GM21737 (cell line): ENCODE data around the gene DCC.

ENCODE experiments used
- ATAC-seq: cut with Tn5 transposase; IDR thresholded peaks from one replicate; pipeline ENCODE4 v1.9.1; 2021; ENCODE audit warnings: mild to moderate bottlenecking, moderate library complexity; ENCODE audit not compliant: unreplicated experiment

Gene DCC

DNA sequence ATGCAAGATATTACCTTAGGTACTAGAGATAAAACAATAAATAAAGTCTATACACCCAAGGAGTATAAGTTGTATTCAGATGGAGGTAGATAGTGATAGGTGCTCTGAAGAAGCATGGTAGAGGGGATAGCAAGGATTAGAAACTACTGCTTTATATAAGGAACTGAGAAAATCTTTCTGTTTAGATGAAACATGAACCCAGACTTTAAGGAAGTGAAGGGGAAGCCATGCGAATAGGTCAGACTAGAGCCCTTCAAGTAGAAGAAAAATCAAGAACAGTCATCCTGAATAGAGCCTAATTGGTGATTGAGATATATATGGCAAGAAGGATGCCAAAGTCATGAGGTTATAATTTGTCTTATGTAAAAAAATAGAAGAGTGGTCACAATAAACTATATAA, 984.4 kb downstream of the DCC start:
- ATAC-seq = no peak

DNA sequence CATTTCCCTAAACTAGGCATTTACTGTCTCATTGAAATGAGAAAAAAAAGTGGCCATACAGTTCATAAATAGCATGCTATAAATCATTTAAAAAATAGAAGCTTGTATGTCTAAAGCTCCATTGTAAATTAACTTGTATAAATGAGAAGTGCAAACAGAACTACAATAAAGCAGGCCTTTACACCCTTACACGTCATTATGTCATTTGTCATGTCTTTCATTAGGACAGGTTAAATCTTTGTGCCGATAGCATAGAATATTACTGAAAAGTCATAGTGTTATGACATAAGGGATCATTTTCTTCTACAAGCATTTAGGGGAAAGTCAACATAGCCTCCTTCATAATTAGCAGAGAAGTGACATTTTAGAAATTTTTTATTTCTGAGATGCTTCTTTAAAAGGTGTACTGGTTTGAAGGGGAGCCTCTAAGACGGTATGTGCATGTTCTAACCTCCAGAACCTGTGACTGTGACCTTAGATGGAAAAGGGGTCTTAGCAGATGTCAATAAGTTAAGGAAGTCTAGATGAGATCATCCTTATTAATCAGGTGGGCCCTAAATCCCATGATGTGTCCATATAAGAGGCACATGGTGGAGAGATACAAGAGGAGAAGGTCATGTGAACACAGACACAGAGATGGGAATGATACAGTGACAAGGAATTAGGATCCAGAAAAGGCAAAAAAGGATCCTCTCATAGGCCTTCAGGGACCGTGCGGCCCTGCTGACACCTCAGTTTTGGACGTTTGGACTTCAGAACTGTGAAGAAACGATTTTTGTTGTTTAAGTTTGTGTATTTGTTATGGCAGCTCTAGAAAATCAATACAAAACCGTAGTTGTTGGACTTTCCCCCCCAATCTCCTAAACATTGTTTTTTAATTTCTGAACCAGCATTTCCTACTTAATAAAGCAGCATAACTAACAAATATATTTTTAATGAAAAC, 1020.8 kb downstream of the DCC start:
- no peak for ATAC-seq

DNA sequence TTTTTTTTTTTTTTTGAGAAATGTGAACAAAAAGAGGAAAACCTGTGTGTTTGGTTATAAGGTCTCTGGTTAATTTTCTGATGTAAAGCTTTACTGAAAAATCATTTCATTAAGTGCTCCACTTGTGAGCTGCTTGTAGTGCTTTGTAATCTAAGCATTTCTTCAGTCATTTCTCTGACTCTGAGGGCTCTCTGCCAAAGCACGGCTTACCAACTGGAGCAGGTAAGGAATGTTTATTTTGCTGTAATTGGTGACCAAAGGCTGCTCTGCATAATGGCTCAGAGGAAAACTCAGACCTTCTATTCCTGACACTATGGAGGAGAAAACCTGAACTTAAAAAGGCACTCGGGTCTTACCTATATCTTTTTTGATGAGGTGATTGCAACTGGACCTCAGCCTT, 1035.6 kb downstream of the DCC start:
- ATAC-seq = no peak

DNA sequence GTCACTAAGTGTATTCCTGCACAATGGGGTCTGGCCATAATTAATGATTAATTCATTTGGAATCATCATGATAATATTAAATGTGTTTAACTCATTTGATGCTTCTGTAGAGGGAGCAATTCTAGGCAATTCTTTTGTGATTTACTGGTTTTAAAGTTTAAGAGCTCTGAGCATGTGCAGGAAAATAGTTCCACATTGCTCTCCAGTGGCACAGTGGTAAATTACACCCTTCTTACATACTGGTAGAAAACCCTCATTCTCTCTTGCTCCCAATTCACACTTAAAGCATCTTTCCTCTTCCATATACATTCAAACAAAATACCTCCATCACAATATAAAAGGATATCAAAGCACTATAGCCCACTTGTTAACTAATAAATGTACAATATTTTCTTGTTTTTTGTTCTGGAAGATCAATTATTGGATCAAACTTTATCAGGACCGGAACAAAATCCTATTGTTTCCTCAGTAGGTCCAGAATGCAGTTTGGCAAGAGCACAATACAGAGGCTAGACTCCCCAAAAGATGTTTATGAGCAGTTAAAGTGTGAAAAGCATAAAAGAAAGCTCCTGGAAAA, 1040.2 kb downstream of the DCC start:
- no peak for ATAC-seq

DNA sequence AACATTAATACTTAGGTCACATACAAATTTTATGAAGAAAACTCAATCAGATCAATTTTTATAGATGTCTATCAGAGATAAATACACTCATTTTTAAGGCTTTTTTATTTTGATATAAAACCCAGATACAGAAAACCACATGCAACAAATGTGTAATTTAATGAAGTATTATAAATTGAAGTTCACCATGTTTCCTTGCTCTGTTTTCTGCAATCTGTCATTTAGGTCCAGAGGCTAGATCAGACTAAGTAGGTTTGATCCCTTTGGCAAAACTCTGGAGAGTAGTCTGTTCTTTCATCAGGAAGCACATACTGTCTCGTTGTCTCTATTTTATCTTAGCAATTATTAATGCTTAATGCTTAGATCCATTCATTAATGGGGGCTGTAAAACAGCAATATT, 1042.9 kb downstream of the DCC start:
- no peak for ATAC-seq

DNA sequence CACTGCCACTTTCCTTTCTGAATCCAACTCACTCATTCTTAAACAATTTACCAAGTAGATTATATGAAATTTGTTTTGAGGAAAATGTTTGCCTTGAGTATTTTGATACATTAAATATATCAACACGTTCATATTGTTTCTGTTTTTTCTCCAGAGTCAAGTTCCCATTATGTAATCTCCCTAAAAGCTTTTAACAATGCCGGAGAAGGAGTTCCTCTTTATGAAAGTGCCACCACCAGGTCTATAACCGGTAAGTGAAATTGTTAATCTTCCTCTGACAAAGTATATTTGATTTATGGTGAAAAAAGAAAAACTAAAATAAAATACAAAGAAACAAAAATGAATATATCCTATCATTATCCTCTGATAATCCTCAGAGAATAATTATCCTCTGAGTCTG, 1045.9 kb downstream of the DCC start:
- no peak for ATAC-seq

DNA sequence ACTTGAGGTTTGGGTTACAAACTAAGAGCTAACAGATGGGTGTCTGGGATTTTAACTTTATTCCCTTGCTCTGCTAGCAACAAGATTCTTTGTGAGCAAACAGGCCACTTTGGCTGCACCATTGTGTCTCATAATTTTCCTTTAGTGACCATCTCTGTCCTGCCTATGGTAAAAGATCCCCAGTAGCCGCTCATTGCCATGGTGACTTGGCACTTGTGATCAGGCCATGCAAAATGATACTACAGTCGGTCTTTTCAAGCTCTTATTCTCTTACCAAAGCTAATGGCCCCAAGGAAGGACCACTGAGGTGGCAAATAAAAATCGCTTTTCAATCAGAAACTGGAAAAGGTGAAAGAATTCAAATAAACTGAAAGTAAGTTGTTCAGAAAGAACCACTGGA, 1047.6 kb downstream of the DCC start:
- no peak for ATAC-seq

DNA sequence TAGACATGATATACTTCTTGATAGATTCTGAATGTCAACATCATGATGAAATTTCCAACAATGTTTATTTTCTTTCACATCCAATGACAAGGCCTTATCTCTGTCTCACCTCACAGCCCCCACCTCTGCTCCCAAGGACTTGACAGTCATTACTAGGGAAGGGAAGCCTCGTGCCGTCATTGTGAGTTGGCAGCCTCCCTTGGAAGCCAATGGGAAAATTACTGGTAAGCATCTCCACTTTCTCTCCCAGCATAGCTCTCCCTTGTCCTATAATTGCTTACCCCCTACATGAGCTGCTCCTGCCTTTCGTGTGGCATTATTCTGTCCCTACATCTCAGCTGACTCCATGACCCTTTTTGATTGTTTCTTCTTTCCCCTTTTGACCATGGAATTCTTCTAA, 1062.7 kb downstream of the DCC start:
- no peak for ATAC-seq

DNA sequence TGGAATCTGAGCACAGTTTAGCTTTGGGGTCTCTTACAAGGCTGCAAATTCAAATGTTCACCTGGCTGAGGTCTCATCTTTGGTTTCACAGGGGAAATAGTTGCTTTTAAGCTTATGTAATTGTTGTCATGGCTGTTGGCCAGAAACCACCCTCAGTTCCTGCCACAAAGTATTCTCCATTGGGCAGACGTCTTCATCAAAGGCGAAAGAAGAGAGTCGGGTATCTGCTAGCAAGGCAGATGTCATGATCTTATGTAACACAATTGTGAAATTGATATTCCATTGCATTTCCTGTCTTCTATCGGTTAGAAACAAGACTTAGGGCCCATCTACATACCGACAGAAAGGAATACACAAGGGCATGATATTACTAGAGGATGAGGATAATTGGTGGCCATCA, 1068.3 kb downstream of the DCC start:
- no peak for ATAC-seq

DNA sequence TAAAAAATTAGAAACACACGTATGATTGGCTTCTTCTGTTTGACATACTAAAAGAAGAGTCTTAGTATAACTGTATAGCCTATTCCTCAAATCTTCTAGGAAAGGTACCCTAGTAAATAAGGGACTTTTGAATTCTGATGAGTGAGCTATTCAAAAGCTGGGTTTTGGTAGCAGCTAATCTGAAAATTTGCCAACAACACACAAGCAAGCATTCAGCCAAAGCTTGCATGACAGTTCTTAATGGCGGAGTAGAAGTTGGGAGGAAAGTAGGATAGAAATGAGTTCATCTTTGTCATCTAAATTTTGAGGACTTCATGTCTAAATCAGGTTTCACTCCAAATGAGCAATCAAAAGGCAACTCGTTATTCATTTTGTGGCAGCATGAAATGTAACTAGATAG, 1071.5 kb downstream of the DCC start:
- ATAC-seq = no peak

DNA sequence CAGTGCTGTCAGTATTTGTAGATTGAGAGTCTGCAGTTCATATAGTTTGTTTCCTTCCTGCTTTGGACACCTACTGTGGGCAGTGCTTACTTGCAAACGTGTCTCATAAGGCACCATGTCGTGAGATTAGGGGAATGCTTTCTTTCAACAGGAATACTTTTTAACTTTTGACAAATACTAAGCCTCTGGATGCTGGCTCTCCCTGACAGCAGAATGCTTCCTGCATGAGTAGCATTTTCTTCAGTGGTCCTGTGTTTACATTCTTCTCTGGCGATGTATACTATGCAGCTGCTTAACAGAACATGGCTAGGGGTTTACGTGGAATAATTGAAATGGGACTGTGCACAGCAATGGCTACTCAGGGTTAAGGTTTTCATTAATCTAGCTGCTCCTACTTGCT, 1077.0 kb downstream of the DCC start:
- no peak for ATAC-seq

DNA sequence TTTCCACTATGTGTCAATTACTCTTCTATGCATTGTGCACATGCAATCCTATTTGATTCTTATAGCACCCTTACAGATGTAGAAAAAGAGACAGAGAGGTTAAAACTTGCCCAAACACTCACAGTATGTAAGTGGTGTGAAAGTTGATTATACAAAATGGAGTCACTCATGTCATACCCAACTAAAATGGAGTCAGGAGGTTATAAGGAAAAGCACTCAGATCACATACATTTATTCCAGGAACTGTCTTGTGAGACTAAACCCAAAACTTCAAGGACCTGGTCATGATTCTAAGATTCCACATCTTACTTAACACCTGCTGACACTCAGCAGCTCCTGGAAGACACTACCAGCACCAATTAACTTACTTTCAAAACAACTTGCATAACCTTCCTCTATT, 1081.9 kb downstream of the DCC start:
- no peak for ATAC-seq

DNA sequence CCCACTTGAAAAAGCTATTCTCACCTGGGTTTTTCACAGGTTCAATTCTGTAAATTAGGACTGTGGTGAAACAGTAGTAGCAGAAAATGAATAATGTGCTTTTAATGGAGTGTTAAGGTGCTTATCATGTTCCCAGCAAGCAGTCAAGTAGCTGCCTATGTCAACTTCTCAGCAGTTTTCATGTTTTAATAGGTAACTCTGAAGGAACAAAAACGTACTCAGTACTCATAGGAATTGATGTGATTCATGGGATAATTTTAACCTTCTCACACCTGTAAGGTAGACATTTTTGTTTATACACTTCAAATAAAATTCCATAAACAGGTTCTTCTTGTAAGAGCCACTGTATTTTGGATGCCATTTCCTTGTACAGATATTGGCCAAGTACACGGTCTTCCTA, 1082.9 kb downstream of the DCC start:
- no peak for ATAC-seq

DNA sequence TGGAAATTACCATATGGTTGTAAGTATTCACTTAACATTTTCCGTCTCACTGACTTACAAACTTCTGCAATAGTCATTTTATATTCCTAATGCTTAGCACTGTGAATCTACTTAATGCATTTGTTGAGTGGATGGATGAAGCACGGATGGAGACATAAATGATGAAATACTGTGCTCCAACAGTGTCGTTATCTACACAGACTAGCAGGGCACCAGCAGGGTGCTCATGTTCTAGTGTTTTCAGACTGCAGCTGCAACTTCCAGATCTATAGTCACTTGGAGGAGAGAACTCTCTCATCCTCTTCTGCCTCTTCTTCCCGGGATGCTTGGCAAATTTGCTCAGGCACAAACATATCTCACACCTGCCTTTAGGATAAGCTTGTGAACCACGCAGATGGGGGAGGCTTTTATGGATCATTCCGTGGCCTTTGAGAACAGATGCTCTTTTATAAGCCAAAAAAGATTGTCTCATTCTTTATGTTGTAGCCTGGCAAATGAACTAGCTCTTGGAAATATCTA, 1086.7 kb downstream of the DCC start:
- no peak for ATAC-seq

DNA sequence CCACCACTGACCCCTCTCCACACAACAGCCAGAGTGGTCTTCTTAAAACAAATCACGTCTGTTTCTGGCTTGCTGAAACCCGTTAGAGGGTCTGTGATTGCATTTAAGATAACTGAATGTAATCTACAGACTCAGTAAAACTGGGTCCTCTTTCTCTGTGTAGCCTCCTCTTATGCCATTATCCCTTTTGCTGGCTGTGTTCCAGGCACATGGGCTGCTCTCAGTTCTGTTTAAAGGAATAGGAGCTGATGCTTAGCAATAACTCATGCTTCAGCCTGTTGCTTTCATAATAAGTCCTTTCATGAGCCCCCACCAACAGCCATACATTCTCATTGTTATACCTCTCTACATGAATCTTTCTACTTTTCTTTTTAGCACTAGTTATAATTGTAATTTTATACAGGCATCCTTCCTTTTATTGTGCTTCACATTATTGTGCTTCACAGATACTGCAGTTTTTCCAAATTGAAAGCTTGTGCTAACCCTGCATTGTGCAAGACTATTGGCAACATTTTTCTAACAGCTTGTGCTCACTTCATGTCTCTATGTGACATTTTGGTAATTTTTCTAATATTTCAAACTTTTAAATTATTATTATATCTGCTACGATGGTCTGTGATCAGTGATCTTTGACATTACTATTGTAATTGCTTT, 1101.9 kb downstream of the DCC start:
- ATAC-seq = no peak

DNA sequence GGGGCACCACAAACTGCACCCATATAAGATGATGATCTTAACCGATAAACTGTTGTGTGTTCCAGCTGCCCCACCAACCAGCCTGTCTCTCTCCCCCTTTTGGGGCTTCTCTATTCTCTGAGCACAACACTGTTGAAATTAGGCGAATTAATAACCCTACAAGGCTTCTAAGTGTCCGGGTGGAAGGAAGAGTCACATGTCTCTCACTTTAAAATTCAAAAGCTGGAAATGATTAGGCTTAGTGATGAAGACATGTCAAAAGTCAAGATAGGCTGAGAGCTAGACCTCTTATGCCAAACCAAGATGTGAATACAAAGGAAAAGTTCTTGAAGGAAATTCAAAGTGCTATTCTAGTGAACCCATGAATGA, 1102.4 kb downstream of the DCC start:
- no peak for ATAC-seq

DNA sequence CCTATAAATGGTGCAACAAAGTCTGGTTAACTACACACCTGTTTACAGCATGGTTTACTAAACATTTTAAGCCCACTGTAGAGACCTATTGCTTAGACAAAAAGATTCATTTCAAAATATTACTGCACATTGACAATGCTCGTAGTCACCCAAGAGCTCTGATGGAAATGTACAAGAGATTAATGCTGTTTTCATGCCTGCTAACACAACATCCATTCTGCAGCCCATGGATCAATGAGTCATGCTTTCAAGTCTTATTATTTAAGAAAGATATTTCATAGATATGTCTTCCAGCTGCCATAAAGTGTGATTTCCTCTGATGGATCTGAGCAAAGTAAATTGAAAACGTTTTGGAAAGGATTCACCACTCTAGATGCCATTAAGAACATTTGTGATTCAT, 1103.3 kb downstream of the DCC start:
- ATAC-seq = no peak

DNA sequence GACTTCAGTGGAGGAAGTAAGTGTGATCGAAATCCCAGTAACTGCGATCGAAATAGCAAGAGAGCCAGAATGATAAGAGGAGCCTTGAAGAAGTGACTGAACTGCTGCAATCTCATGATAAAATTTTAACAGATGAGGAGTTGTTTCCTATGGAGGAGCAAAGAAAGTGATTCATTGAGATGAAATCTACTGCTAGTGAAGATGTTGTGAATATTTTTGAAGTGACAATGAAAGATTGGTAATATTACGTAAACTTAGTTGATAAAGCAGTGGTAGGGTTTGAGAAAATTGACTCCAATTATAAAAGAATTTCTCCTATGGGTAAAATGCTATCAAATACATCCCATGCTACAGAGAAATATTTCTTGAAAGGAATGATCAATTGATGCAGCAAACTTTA, 1103.8 kb downstream of the DCC start:
- ATAC-seq = no peak

DNA sequence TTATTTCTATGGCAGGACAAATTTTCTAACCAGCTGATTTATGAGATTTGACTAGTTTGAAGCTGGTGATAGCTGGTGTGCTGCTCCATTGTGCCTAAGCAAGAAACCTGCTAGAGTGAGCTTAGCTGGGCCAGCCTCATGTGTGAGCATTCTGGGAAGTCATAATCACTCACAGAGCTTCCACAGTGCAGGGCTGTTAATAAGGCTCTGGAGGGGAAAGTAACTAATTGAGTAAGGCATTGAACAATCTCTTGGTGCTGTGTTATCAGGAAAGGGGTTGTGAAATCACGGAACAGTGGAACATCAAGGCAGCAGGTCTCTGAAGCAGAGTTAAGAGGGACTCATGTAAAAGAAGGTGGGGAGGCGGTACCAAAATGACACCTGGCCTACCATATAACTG, 1111.9 kb downstream of the DCC start:
- ATAC-seq = no peak

DNA sequence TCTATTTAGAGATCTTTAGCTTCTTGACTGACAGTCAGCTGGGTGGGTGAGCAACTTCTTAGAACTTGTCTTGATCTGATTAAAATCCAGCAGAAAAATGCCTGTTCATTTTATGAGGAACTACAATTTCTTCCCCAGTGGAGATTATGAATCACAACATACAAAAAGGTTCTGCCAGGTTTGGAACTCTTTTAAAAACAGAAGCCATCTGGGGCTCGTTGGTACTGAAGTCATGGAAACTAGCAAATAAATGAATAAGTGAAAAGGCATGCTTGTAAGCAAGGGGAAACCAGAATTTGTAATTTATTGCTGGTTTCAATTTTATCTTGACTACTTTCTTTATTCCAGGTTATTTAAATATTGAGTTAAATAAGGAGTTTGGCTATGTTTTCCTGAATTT, 1117.1 kb downstream of the DCC start:
- ATAC-seq = no peak

DNA sequence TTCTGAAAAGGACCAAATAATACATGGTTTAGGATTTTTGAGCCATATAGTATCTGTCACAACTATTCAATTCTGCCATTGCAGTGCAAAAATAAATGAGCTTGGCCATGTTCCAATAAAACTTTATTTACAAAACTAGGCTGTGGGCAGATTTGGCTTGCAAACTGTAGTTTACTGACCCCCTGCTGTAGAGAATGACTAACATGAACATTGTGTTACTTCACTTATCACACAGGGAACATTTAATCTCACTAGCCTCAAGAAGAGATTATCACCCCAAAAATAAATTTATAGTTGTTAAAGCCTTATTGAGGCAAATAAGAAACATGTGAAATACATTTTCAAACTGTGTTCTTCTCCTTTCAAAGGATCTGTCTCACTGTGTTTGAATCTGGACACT, 1118.3 kb downstream of the DCC start:
- no peak for ATAC-seq
